ENCODE measurements around the gene PPCDC.

- TF ChIP-seq POLR2A (IDR thresholded peaks at IDR 0.05; ENCODE audit: low read depth, low read length): no peak
- no peak for TF ChIP-seq POLR2AphosphoS5 (IDR thresholded peaks at IDR 0.05; ENCODE audit: low read depth, low read length)
- TF ChIP-seq TAF1 (IDR thresholded peaks at IDR 0.05; ENCODE audit: low read depth, low read length): no peak
- TF ChIP-seq SPI1 (IDR thresholded peaks at IDR 0.05; ENCODE audit: low read depth, low read length): no peak
- TF ChIP-seq POU2F2 (IDR thresholded peaks at IDR 0.05; ENCODE audit: low read depth, low read length): no peak
Observed at GRCh38 chr15:75056036-75056435, 32.6 kb downstream of the PPCDC start.

Data from GM12891 (cell line).